Measurements from ENCODE around the gene METTL21A. TPM values are rescaled to one million over a fixed set of nuclear protein-coding genes. Genes with fewer than 3 reads are reported as not detected.

Gene METTL21A
- total and polyA plus RNA-seq, 2 of the 13 experiments (the other 11 are each of a cell fraction or from before 2014, with no cell fraction given) = 42.4 to 61.2 TPM

DNA sequence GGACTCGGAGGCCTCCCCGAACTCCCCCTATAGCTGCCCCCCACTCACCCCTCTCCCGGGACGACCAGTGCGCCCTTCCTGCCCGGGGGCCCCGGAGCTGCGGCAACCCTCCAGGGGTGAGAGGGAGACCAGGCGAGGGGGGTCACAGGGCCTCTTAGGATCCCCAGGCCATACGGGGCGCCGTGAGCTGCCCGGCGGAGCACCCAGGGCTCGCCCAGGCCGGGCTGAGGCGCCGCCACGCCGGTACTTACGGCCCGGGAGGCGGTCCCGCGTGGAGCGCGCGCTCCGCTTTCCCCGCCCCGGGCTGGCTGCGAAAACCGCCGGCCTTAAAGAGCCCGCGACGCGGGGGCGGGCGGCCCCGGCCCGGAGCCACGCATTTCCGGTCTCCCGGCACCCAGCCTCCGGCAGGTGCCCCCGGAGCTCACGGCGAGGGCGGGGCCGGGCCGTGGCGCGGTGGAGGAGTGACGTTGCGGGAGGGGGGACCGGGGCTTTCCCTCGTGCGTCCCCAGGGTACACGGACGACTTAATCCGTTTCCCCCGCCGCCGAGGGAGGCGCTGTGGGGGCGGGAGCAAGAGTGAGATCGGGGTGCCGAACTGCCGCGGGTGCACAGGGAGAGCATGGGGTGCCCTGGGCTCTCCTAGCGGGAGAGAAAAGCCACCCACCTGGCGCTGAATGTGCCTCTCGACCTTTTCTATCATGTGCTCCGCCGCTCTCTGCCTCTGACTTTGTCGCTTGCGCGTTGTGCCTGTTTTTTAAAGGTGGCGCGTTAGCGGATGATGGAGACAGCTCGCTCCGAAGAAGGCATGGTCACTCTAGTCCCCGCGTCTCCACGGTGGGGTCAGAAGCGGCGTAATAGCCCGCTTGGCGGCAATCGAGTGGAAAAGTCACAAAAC lies at the start of gene METTL21A (continued):
- TF ChIP-seq, protein P1, sequence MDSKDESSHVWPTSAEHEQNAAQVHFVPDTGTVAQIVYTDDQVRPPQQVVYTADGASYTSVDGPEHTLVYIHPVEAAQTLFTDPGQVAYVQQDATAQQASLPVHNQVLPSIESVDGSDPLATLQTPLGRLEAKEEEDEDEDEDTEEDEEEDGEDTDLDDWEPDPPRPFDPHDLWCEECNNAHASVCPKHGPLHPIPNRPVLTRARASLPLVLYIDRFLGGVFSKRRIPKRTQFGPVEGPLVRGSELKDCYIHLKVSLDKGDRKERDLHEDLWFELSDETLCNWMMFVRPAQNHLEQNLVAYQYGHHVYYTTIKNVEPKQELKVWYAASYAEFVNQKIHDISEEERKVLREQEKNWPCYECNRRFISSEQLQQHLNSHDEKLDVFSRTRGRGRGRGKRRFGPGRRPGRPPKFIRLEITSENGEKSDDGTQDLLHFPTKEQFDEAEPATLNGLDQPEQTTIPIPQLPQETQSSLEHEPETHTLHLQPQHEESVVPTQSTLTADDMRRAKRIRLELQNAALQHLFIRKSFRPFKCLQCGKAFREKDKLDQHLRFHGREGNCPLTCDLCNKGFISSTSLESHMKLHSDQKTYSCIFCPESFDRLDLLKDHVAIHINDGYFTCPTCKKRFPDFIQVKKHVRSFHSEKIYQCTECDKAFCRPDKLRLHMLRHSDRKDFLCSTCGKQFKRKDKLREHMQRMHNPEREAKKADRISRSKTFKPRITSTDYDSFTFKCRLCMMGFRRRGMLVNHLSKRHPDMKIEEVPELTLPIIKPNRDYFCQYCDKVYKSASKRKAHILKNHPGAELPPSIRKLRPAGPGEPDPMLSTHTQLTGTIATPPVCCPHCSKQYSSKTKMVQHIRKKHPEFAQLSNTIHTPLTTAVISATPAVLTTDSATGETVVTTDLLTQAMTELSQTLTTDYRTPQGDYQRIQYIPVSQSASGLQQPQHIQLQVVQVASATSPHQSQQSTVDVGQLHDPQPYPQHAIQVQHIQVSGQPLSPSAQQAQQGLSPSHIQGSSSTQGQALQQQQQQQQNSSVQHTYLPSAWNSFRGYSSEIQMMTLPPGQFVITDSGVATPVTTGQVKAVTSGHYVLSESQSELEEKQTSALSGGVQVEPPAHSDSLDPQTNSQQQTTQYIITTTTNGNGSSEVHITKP (CRISPR knock-in tag; IDR thresholded peaks at IDR 0.05; ENCODE audit: low read depth) = peak; percentile 86
- TF ChIP-seq ZNF607 (CRISPR knock-in tag; IDR thresholded peaks at IDR 0.05; ENCODE audit: borderline replicate concordance) = peak; percentile 95
- peak; percentile 68; the same call in 1 of the 2 replicates for TF ChIP-seq FOXO1 (CRISPR knock-in tag; IDR thresholded peaks at IDR 0.05)
- TF ChIP-seq, protein P2, sequence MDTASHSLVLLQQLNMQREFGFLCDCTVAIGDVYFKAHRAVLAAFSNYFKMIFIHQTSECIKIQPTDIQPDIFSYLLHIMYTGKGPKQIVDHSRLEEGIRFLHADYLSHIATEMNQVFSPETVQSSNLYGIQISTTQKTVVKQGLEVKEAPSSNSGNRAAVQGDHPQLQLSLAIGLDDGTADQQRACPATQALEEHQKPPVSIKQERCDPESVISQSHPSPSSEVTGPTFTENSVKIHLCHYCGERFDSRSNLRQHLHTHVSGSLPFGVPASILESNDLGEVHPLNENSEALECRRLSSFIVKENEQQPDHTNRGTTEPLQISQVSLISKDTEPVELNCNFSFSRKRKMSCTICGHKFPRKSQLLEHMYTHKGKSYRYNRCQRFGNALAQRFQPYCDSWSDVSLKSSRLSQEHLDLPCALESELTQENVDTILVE (CRISPR knock-in tag; IDR thresholded peaks at IDR 0.05) = peak; percentile 99
- TF ChIP-seq, protein P3, sequence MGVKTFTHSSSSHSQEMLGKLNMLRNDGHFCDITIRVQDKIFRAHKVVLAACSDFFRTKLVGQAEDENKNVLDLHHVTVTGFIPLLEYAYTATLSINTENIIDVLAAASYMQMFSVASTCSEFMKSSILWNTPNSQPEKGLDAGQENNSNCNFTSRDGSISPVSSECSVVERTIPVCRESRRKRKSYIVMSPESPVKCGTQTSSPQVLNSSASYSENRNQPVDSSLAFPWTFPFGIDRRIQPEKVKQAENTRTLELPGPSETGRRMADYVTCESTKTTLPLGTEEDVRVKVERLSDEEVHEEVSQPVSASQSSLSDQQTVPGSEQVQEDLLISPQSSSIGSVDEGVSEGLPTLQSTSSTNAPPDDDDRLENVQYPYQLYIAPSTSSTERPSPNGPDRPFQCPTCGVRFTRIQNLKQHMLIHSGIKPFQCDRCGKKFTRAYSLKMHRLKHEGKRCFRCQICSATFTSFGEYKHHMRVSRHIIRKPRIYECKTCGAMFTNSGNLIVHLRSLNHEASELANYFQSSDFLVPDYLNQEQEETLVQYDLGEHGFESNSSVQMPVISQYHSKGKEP (CRISPR knock-in tag; IDR thresholded peaks at IDR 0.05) = peak; percentile 27; the same call in 1 of the 2 replicates
- no peak; the same call in 1 of the 2 replicates for TF ChIP-seq PCBP1 (IDR thresholded peaks at IDR 0.05; ENCODE audit: borderline replicate concordance, low read depth, low read length)
- no peak for TF ChIP-seq MTA3 (CRISPR knock-in tag; IDR thresholded peaks at IDR 0.05)
- no peak; the same call in 1 of the 2 replicates for TF ChIP-seq RFX5 (IDR thresholded peaks at IDR 0.05; ENCODE audit: low read depth, low read length)
- TF ChIP-seq FOXA3 (CRISPR knock-in tag; IDR thresholded peaks at IDR 0.05) = peak; percentile 79
- peak in 1 of 2 experiments; percentile 59; a peak in 1 of 4 replicates for TF ChIP-seq KLF16 (CRISPR knock-in tag; IDR thresholded peaks at IDR 0.05)
- TF ChIP-seq TAF15 (IDR thresholded peaks at IDR 0.05; ENCODE audit: low read depth, low read length, poor library complexity, severe bottlenecking) = peak; percentile 64
- TF ChIP-seq TOPORS (CRISPR knock-in tag; IDR thresholded peaks at IDR 0.05) = peak; percentile 97
- TF ChIP-seq KMT2A (CRISPR knock-in tag; IDR thresholded peaks at IDR 0.05) = peak; percentile 44; the same call in 1 of the 2 replicates
- TF ChIP-seq ZKSCAN5 (CRISPR knock-in tag; IDR thresholded peaks at IDR 0.05) = 0 out of 2 replicates have a peak, but pooled peaks have one; percentile 64
- TF ChIP-seq, protein P4, sequence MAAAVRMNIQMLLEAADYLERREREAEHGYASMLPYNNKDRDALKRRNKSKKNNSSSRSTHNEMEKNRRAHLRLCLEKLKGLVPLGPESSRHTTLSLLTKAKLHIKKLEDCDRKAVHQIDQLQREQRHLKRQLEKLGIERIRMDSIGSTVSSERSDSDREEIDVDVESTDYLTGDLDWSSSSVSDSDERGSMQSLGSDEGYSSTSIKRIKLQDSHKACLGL (CRISPR knock-in tag; IDR thresholded peaks at IDR 0.05) = peak; percentile 47
- TF ChIP-seq FOXJ3 (CRISPR knock-in tag; IDR thresholded peaks at IDR 0.05; ENCODE audit: borderline replicate concordance) = peak; percentile 69; the same call in 1 of the 2 replicates
- 0 out of 2 replicates have a peak, but pooled peaks have one; percentile 66 for TF ChIP-seq ZNF432 (CRISPR knock-in tag; IDR thresholded peaks at IDR 0.05; ENCODE audit: borderline replicate concordance)
- TF ChIP-seq XBP1 (CRISPR knock-in tag; IDR thresholded peaks at IDR 0.05) = no peak
- TF ChIP-seq, protein P5, sequence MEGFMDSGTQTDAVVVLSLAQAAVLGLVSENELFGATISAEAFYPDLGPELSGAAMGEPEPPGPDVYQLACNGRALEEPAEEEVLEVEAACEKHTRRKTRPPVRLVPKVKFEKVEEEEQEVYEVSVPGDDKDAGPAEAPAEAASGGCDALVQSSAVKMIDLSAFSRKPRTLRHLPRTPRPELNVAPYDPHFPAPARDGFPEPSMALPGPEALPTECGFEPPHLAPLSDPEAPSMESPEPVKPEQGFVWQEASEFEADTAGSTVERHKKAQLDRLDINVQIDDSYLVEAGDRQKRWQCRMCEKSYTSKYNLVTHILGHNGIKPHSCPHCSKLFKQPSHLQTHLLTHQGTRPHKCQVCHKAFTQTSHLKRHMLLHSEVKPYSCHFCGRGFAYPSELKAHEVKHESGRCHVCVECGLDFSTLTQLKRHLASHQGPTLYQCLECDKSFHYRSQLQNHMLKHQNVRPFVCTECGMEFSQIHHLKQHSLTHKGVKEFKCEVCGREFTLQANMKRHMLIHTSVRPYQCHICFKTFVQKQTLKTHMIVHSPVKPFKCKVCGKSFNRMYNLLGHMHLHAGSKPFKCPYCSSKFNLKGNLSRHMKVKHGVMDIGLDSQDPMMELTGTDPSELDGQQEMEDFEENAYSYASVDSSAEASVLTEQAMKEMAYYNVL (CRISPR knock-in tag; IDR thresholded peaks at IDR 0.05; ENCODE audit: borderline replicate concordance) = no peak; the same call in none of the 2 replicates

Measured in HepG2 (cell line).